Panc1 (cell line): ENCODE data around the gene GAST.

Source experiments
- TCF7L2 ChIP-seq: IDR thresholded peaks from 2 replicates; pipeline ENCODE4 v1.6.1; 2011; ENCODE audit warnings: mild to moderate bottlenecking, low read depth, low read length, inconsistent platforms
- TF ChIP-seq, protein P1 (sequence below): fragments of 450-650 bp; IDR thresholded peaks from 2 replicates; pipeline ENCODE4 v1.5.1; 2017; ENCODE audit warnings: mild to moderate bottlenecking
- TF ChIP-seq, protein P2 (sequence below), 2 experiments: IDR thresholded peaks; 2 replicates each; pipeline ENCODE4 v1.6.1; 2011 to 2012; ENCODE audit warnings: low read depth in 2 of 2, control low read depth in 1 of 2, low read length in 1 of 2, mild to moderate bottlenecking in 1 of 2, moderate library complexity in 1 of 2; ENCODE audit not compliant: insufficient read depth in 1 of 2

- TF ChIP-seq, protein P1, sequence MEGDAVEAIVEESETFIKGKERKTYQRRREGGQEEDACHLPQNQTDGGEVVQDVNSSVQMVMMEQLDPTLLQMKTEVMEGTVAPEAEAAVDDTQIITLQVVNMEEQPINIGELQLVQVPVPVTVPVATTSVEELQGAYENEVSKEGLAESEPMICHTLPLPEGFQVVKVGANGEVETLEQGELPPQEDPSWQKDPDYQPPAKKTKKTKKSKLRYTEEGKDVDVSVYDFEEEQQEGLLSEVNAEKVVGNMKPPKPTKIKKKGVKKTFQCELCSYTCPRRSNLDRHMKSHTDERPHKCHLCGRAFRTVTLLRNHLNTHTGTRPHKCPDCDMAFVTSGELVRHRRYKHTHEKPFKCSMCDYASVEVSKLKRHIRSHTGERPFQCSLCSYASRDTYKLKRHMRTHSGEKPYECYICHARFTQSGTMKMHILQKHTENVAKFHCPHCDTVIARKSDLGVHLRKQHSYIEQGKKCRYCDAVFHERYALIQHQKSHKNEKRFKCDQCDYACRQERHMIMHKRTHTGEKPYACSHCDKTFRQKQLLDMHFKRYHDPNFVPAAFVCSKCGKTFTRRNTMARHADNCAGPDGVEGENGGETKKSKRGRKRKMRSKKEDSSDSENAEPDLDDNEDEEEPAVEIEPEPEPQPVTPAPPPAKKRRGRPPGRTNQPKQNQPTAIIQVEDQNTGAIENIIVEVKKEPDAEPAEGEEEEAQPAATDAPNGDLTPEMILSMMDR: no peak
- TF ChIP-seq, protein P2, sequence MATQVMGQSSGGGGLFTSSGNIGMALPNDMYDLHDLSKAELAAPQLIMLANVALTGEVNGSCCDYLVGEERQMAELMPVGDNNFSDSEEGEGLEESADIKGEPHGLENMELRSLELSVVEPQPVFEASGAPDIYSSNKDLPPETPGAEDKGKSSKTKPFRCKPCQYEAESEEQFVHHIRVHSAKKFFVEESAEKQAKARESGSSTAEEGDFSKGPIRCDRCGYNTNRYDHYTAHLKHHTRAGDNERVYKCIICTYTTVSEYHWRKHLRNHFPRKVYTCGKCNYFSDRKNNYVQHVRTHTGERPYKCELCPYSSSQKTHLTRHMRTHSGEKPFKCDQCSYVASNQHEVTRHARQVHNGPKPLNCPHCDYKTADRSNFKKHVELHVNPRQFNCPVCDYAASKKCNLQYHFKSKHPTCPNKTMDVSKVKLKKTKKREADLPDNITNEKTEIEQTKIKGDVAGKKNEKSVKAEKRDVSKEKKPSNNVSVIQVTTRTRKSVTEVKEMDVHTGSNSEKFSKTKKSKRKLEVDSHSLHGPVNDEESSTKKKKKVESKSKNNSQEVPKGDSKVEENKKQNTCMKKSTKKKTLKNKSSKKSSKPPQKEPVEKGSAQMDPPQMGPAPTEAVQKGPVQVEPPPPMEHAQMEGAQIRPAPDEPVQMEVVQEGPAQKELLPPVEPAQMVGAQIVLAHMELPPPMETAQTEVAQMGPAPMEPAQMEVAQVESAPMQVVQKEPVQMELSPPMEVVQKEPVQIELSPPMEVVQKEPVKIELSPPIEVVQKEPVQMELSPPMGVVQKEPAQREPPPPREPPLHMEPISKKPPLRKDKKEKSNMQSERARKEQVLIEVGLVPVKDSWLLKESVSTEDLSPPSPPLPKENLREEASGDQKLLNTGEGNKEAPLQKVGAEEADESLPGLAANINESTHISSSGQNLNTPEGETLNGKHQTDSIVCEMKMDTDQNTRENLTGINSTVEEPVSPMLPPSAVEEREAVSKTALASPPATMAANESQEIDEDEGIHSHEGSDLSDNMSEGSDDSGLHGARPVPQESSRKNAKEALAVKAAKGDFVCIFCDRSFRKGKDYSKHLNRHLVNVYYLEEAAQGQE (IDR thresholded peaks at IDR 0.05; ENCODE audit: insufficient read depth in 1 of 2, low read depth in 2 of 2, low read length in 1 of 2): no peak
- no peak for TF ChIP-seq TCF7L2
Measured at GRCh38 chr17:41682631-41683030, 29.5 kb upstream of the GAST start.
